Stimulated activated CD8-positive, alpha-beta memory T cell treated with anti-CD3 and anti-CD28 coated beads, Interleukin-12 subunit alpha, Interleukin-12 subunit beta, amount 100 ng/mL, for 1 hour (primary cell): Measurements from ENCODE around the gene SART3.
"Not testable (repeated sequence)": the region's sequence is repeated elsewhere in the genome, so short reads cannot be mapped to it uniquely, and the experiment has no call there.

ENCODE experiments used
- DNase-seq: peaks from one replicate; pipeline ENCODE4 v3.0.0-alpha.2; 2020; ENCODE audit warnings: low read depth

SART3 gene

DNA sequence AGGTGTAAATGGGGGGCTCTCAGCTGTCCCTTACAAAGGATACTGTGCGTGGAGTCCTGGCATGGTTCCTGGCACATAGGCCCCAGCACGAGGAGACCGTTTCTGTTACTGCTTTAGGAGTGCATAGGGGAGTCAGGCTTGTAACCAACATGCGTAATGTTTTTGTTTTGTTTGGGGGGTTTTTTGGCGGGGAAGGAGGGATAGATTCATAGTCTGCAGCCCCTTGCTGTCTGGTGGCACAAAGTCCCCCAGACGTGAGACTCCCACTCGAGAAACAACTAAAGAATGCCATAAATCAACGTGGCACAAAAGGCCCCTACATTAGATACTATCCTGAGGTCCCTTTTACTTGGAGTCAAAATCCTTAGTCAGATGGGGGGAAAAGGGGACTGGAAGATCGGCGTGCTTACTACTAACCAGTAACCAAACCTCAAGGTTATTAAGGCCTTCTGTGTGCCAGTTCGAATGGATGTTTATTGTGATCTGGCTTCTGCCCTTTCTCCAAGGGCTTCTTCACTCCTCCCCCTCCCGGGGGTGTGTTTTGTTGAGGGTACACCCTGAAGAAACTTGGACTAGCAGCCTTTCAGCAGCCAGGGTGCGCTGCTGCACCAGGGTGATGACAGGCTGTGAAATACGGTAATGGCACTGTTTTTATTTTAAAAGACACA, 2.3 kb upstream of the SART3 start:
- peak; percentile 74 for DNase-seq

GRCh38 chr12:108562348-108563135, 1.6 kb upstream of the SART3 start, which contains the start of gene ISCU:
Gene ISCU, plus strand, starts transcription at chr12:108562596. Its CDS starts 27 bp downstream, at chr12:108562623.
- DNase-seq = peak; percentile 99

DNA sequence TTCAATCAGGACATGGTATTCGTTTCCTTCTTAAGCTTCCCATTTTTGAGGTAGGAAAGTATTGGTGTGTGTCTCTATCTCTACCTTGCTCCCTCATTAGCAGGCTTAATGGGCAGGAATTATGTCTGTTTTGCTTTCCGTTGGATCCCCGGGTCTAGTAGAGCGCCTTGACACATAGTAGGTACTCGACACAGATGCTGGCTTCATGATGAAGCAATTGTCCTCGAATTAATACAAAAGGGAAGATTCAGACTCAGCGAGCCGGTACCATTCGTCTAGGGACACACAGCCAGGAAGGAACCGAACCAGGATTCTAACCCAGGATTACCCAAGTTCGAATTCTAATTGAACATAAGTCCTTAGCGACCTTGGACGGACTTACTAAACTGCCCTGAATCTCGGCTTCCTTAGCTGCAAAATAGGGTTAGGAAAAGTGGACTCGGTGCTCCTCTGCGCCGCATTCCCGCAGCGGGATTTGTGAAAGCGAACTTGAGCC, 927 bp upstream of the SART3 start:
- no peak for DNase-seq

DNA sequence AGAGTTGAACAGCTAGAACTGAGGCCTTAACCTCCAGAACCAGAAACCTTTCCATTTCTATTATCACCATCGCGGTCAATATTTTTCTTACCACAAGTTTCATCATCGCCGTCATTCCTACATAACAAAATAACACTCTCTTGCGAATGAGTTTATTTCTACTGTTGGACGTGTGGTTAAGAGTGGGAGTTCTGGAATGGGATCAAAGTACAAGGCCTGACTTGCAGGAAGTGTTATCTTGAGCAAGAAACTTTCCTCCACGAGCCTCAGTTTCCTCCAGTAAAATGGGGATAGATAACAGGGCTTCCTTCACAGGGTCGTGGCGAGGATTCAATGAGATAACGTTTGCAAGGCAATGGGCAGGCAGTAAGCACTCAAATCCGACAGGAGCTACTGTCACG, 652 bp downstream of the SART3 start:
- DNase-seq = no peak

- no peak for DNase-seq
These were observed 1.2 kb downstream of the SART3 start for GRCh38 chr12:108559748-108560147.

GRCh38 chr12:108559007-108559655, 1.8 kb downstream of the SART3 start:
- DNase-seq = no peak

- DNase-seq = not testable (repeated sequence)
These were observed 5.6 kb downstream of the SART3 start for GRCh38 chr12:108555383-108555782.

- no peak for DNase-seq
These were observed 7.2 kb downstream of the SART3 start for GRCh38 chr12:108553799-108554198.

- no peak for DNase-seq
These were observed 9.4 kb downstream of the SART3 start for GRCh38 chr12:108551535-108551934.

DNA sequence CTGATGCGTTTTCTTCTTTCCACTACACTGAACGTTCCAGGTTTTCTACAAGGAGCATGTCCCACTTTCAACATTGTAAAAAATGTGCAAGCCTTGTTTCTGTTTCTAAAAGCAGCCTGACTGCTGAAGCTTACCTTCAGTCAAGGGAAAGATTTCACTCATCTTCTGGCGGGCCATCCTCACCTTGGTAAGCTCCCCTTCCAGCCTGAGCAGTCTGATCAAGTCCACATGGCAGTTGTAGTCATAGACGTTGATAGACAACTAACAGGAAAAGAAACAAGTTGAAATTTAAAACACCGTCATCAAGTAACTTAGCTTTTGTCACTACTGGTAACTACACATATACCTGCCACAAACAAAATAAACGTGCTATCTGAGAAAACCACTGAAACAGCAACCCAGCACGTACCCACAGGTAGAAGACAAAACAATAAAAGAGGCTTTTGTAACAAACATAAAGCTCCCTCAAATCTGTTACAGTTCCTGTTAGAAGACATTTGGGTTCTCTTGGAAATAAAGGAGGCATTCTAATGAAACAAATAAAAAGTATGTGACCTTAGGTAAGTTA, 11.9 kb downstream of the SART3 start:
- no peak for DNase-seq

DNA sequence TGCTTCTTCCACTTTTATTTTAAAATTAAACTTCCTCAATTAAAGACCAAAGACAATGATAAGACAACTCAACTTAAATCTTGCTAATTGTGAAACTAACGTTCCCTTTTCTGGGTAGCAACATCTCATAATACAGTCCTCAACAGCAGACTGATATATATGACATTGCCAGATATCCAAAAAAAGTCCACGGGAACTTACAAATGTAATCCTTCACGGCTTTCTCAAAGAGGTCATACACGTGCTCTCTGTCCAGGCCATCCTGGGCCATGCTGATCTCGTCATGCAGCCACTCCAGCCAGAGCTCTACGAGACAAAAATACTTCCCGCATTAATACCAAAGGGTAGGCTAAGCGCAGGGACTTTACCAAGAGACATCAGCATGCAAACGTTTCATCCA, 13.3 kb downstream of the SART3 start:
- DNase-seq = no peak

DNA sequence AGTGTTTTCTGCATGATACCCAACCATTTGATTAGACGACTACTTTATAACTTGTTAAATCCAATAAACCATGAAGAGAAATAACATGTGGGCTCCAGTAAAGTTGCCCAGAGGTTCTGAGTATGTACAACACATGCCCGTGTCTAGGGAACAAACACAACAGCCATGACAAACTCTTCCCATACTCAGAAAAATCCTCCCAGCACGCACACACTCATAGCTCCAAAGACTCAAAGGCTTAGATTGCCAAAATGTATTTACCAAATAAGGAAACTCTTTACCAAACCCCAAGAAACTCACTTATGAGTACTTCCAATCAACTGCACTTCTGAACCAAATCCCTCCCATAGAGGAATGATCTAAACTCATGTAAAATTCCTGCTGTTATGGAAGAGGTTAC, 17.3 kb downstream of the SART3 start:
- no peak for DNase-seq

DNA sequence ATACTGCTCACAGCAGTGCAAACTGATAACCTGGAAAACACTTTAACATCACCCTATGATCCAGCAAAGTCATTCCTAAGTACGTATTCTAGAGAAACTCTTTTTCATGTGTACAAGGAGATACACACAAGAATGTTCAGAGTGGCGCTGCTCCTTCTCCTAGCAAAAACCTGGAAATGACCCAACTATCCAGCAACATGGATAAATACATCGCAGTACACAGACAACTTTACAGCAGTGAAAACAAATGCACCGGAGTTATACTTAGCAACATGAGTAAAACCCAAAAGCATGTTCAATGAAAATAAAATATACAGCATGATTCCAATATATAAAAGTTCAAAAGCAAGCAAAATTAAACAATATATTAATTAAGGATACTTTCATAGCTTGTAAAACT, 18.7 kb downstream of the SART3 start:
- DNase-seq = no peak

DNA sequence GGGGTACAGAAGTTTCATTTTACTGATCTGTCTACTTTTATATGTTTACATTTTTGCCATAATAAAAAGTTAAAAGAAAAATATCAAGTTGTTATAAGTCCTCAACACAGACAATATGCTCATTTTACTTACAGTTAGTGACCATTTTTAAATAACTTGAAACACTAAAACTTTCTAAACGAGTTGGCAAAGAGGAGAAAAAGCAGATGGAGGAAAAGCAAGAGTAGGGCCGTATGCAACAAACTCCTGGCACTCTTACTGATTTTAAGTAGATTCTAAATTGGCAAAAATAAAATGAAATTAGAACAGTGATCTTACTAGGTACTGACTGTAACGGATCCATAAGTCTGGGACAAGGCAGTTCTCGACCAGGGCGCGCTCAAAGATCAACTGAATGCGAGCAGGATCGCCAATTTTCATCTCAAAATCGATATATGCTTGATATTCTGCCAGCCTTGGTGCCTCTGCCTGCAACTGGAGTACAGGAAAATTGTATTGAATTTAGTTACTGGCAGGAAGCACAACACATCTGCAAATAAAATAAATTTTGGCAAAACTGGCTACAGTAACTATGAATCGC, 22.3 kb downstream of the SART3 start:
- no peak for DNase-seq

GRCh38 chr12:108538146-108538545, 22.8 kb downstream of the SART3 start:
- DNase-seq = no peak

DNA sequence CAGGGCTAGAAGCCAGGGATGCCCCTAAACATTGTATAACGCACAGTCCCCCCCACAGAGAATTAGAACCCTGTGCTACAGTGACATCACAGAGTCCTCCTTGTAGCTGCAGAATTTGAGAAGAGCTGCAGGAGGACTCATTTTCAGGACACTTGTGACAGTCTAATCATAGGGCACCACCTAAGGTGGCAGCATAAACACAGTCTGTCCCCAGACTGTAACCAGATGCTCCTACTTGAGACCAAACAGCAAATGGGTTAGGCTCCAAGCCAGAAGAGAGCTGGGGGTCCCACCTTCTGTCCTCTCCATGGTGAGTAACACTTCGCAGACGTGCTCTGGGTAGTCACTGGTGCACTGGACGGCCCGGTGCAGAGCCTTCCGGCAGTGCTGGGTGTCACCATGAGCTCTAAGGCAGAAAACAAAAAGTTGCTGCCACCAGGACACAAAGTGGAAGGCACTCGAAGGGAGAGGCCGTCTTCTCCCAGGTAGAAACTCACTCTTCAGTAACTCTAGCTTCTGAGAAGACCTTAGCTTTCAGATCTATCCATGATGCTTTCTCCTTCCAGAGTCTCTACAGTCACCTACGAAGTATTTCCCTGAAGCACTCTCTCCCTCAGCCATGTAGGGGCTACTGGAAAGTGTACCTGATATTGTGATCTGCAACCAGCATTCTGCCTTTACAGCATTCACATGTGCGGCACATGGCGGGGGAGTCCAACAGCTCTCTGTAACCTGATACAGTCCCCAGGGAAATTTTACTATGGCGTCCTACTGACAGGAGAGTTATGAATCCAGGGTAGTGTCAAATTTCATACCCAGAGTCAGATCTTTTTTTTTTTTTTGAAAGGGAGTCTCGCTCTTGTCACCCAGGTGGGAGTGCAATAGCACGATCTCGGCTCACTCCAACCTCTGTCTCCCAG, 28.8 kb downstream of the SART3 start:
- DNase-seq = no peak

- no peak for DNase-seq
These were observed 30.8 kb downstream of the SART3 start for GRCh38 chr12:108530161-108530560.

GRCh38 chr12:108527166-108527496, 33.8 kb downstream of the SART3 start:
- no peak for DNase-seq

GRCh38 chr12:108526482-108527165, 34.3 kb downstream of the SART3 start:
- DNase-seq = no peak

DNA sequence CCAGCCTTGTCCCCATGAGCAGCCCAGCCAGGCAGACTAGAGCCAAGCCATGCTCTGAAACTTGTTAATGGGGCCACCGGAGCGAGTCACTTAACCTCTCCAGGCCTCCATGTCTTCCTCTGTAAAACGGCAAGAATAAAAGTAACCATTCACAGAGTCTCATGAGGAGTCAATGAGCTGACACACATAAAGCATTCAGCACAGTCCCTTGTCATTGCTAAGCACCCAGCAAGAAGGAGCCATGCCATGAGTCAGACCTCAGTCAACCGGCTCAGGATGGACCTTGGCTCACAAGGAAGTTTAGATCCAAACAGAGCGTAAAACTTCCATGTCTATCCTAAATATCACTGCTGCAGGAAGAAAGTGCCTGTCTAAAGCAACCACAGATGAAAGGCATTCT, 35.3 kb downstream of the SART3 start:
- DNase-seq = no peak

DNA sequence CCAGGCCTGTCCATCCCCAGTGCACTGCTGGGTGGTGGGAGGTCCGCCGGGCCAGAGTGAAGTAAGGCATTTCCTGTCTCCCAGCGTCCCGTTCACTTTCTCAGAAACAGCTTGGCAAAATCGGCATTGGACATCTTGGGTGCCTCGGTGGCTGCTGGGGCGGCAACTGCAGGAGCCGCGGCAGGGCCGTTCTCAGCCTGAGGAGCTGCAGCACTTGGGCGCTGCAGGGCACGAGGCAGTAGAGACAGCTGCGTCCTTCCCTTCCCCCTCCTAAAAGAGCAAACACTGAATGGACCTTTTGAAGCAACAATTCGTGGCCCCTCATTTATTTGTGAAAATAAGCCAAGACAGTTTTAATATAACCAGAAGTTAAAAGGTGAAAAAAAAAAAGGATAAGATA, 37.6 kb downstream of the SART3 start:
- DNase-seq = no peak
